Astrocyte (in vitro differentiated cells and primary cell): ENCODE results near the gene B4GALT4. TPM values are rescaled to one million over a fixed set of nuclear protein-coding genes. Genes with fewer than 3 reads are reported as not detected.

ENCODE experiments used
- DNase-seq: peaks from one replicate; pipeline ENCODE4 v3.0.0-alpha.2; 2010; ENCODE audit warnings: low read depth
- FAIRE-seq: peaks from 2 replicates; lab custom pipeline; 2011; peaks lifted over from hg19 to GRCh38; lab: Jason Lieb, UNC
- H2AFZ ChIP-seq: 2 replicates; pipeline ENCODE4 v1.6.0; 2012; ENCODE audit warnings: low read depth, low read length, inconsistent platforms
- H3K27ac ChIP-seq: 2 replicates; pipeline ENCODE4 v1.5.1; 2011; ENCODE audit warnings: low read depth, low read length, inconsistent platforms
- H3K27me3 ChIP-seq: 2 replicates; pipeline ENCODE4 v1.6.0; 2011; ENCODE audit warnings: low read length, inconsistent platforms; ENCODE audit not compliant: insufficient read depth
- H3K36me3 ChIP-seq: 2 replicates; pipeline ENCODE4 v1.5.1; 2011; ENCODE audit warnings: low read length, inconsistent platforms; ENCODE audit not compliant: insufficient read depth
- H3K4me1 ChIP-seq: 2 replicates; pipeline ENCODE4 v1.5.1; 2011; ENCODE audit warnings: low read length, inconsistent platforms; ENCODE audit not compliant: insufficient read depth
- H3K4me2 ChIP-seq: 2 replicates; pipeline ENCODE4 v1.6.0; 2012; ENCODE audit warnings: low read length, inconsistent platforms
- H3K4me3 ChIP-seq: 2 replicates; pipeline ENCODE4 v1.5.1; 2011; ENCODE audit warnings: low read depth, mild to moderate bottlenecking, low read length, inconsistent platforms; ENCODE audit not compliant: insufficient read depth
- H3K79me2 ChIP-seq: 2 replicates; pipeline ENCODE4 v1.6.0; 2012; ENCODE audit warnings: mild to moderate bottlenecking, low read length, inconsistent platforms; ENCODE audit not compliant: insufficient read depth
- H3K9ac ChIP-seq: 2 replicates; pipeline ENCODE4 v1.6.0; 2012; ENCODE audit warnings: mild to moderate bottlenecking, low read length, inconsistent platforms
- H3K9me3 ChIP-seq: 2 replicates; pipeline ENCODE4 v1.5.1; 2012; ENCODE audit warnings: low read depth, mild to moderate bottlenecking, low read length, inconsistent platforms; ENCODE audit not compliant: insufficient read depth
- H4K20me1 ChIP-seq: 2 replicates; pipeline ENCODE4 v1.6.0; 2012; ENCODE audit warnings: low read length, inconsistent platforms; ENCODE audit not compliant: insufficient read depth
- H3K27ac Mint-ChIP-seq: one replicate; pipeline ENCODE4 v1.8.0; 2021; ENCODE audit warnings: mild to moderate bottlenecking, mixed read lengths; ENCODE audit not compliant: unreplicated experiment
- H3K27me3 Mint-ChIP-seq: one replicate; pipeline ENCODE4 v1.8.0; 2021; ENCODE audit warnings: low read depth, mixed read lengths; ENCODE audit not compliant: unreplicated experiment
- H3K36me3 Mint-ChIP-seq: one replicate; pipeline ENCODE4 v1.8.0; 2021; ENCODE audit warnings: low read depth, mixed read lengths; ENCODE audit not compliant: unreplicated experiment
- H3K4me1 Mint-ChIP-seq: one replicate; pipeline ENCODE4 v1.8.0; 2021; ENCODE audit warnings: low read depth, mixed read lengths; ENCODE audit not compliant: unreplicated experiment
- H3K4me3 Mint-ChIP-seq: one replicate; pipeline ENCODE4 v1.8.0; 2021; ENCODE audit warnings: mild to moderate bottlenecking, moderate library complexity, mixed read lengths; ENCODE audit not compliant: unreplicated experiment
- H3K9me3 Mint-ChIP-seq: one replicate; pipeline ENCODE4 v1.8.0; 2021; ENCODE audit warnings: mild to moderate bottlenecking, mixed read lengths; ENCODE audit not compliant: unreplicated experiment
- CTCF ChIP-seq: IDR thresholded peaks from 2 replicates; pipeline ENCODE4 v1.5.1; 2011; ENCODE audit warnings: low read depth, mild to moderate bottlenecking, inconsistent platforms, low read length, moderate library complexity; ENCODE audit not compliant: insufficient read depth
- EZH2 ChIP-seq: IDR thresholded peaks from 2 replicates; pipeline ENCODE4 v1.6.1; 2012; ENCODE audit warnings: mild to moderate bottlenecking, low read length, inconsistent platforms; ENCODE audit not compliant: insufficient read depth
- total RNA-seq: library from RNA; stranded (reverse); gene quantifications from 2 replicates; pipeline ENCODE4 v1.2.1, GENCODE V29; 2021

B4GALT4 gene
- total RNA-seq, 1 donor from 2014 or later: 36.7 TPM

GRCh38 chr3:119227070-119227850, 13.4 kb downstream of the B4GALT4 start:
- H4K20me1 ChIP-seq: peaks cover 5% of the 10 kb centered on the region
- no peak overlapping the region for H3K4me2 ChIP-seq
- H2AFZ ChIP-seq: no peak overlapping the region
- Mint-ChIP-seq H3K9me3 (no peaks in the 10 kb centered on the region), H3K4me1 (no peaks in the 10 kb centered on the region), H3K27ac (no peak overlapping the region), H3K36me3 (peaks cover 25% of the 10 kb centered on the region), H3K4me3 (no peak overlapping the region), H3K27me3 (no peaks in the 10 kb centered on the region)
- H3K9ac ChIP-seq: no peak overlapping the region
- H3K9me3 ChIP-seq: no peaks in the 10 kb centered on the region
- H3K27ac ChIP-seq: no peak overlapping the region
- DNase-seq: no peak
- TF ChIP-seq CTCF: no peak
- TF ChIP-seq EZH2: no peak
- no peaks in the 10 kb centered on the region for H3K4me1 ChIP-seq
- no peaks in the 10 kb centered on the region for H3K27me3 ChIP-seq
- no peak overlapping the region for H3K4me3 ChIP-seq
- H3K79me2 ChIP-seq: no peaks in the 10 kb centered on the region
- no peak for FAIRE-seq
- peaks cover 27% of the 10 kb centered on the region for H3K36me3 ChIP-seq

DNA sequence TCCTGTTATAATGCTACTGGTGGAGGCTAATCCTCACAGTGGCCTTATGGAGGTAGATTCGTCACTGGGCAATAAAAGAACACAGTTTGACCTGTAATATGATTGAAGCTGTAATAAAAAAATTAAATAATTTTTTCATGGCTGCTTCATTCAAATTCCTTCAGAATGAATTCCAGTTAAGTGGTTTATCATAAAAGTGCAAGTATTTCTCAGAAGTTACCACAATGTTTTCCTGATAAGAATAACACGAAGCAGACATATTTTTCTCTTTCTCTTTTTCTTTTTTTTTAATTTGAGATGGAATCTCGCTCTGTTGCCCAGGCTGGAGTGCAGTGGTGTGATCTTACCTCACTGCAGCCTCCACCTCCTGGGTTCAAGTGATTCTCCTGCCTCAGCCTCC, 15.6 kb downstream of the B4GALT4 start:
- Histone ChIP-seq H4K20me1 (peaks cover 5% of the 10 kb centered on the region), H3K79me2 (no peaks in the 10 kb centered on the region), H3K4me1 (no peaks in the 10 kb centered on the region), H3K9me3 (no peaks in the 10 kb centered on the region), H3K36me3 (peaks cover 20% of the 10 kb centered on the region), H3K9ac (no peak overlapping the region), H3K4me2 (no peak overlapping the region), H3K4me3 (no peak overlapping the region), H3K27ac (no peak overlapping the region), H3K27me3 (no peaks in the 10 kb centered on the region), H2AFZ (no peak overlapping the region)
- no peak overlapping the region for H3K4me3 Mint-ChIP-seq
- H3K27ac Mint-ChIP-seq: no peak overlapping the region
- DNase-seq (no peak), FAIRE-seq (no peak)
- no peaks in the 10 kb centered on the region for H3K9me3 Mint-ChIP-seq
- peaks cover 34% of the 10 kb centered on the region for H3K36me3 Mint-ChIP-seq
- H3K27me3 Mint-ChIP-seq: no peaks in the 10 kb centered on the region
- H3K4me1 Mint-ChIP-seq: peaks cover 2% of the 10 kb centered on the region
- TF ChIP-seq EZH2 (no peak), CTCF (no peak)

GRCh38 chr3:119223511-119223910, 17.2 kb downstream of the B4GALT4 start:
- Histone ChIP-seq H4K20me1 (peaks cover 5% of the 10 kb centered on the region), H3K9me3 (no peaks in the 10 kb centered on the region), H3K4me2 (no peak overlapping the region), H3K79me2 (no peaks in the 10 kb centered on the region), H3K27me3 (no peaks in the 10 kb centered on the region), H3K4me3 (no peak overlapping the region), H3K4me1 (no peaks in the 10 kb centered on the region), H3K9ac (no peak overlapping the region), H3K36me3 (peaks cover 20% of the 10 kb centered on the region), H3K27ac (no peak overlapping the region), H2AFZ (no peak overlapping the region)
- FAIRE-seq (no peak), DNase-seq (no peak)
- H3K36me3 Mint-ChIP-seq: peaks cover 25% of the 10 kb centered on the region
- no peak overlapping the region for H3K4me3 Mint-ChIP-seq
- TF ChIP-seq CTCF (no peak), EZH2 (no peak)
- no peaks in the 10 kb centered on the region for H3K9me3 Mint-ChIP-seq
- no peak overlapping the region for H3K27ac Mint-ChIP-seq
- no peaks in the 10 kb centered on the region for H3K27me3 Mint-ChIP-seq
- peaks cover 2% of the 10 kb centered on the region for H3K4me1 Mint-ChIP-seq
